MCF 10A (cell line): ENCODE data around the gene PHF20. TPM values are rescaled to one million over a fixed set of nuclear protein-coding genes. Genes with fewer than 3 reads are reported as not detected.
A peak's percentile ranks its signal among the peaks of the same experiment; 100 is the strongest.

Experiments
- BruUV-seq: library from RNA; stranded (reverse); fragments of 400-500 nt; replicated peaks from 2 replicates; lab custom pipeline; 2021; lab: Mats Ljungman, UMichigan
- CTCF ChIA-PET: fragments of 300-600 bp; sonication (Branson Sonifier 250); formaldehyde crosslinking; extraction: SDS; loops from one replicate; lab custom pipeline; 2021; ENCODE audit warnings: antibody characterized with exemption, inconsistent platforms; lab: Yijun Ruan, JAX
- POLR2A ChIA-PET: fragments of 300-600, 350-650 bp; sonication (Branson Sonifier 250); formaldehyde crosslinking; extraction: SDS; loops from one replicate; lab custom pipeline; 2020; ENCODE audit warnings: antibody characterized with exemption, inconsistent platforms; lab: Yijun Ruan, JAX
- DNase-seq: peaks from one replicate; pipeline ENCODE4 v3.0.0-alpha.2; 2018; ENCODE audit not compliant: unreplicated experiment
- H3K27ac Mint-ChIP-seq: one replicate; pipeline ENCODE4 v1.8.0; 2022; ENCODE audit warnings: mild to moderate bottlenecking, low read depth, mixed read lengths; ENCODE audit not compliant: unreplicated experiment
- H3K27me3 Mint-ChIP-seq: one replicate; pipeline ENCODE4 v1.8.0; 2022; ENCODE audit warnings: mixed read lengths; ENCODE audit not compliant: insufficient read depth, unreplicated experiment
- H3K36me3 Mint-ChIP-seq: one replicate; pipeline ENCODE4 v1.8.0; 2022; ENCODE audit warnings: mild to moderate bottlenecking, moderate library complexity, mixed read lengths; ENCODE audit not compliant: insufficient read depth, unreplicated experiment
- H3K4me1 Mint-ChIP-seq: one replicate; pipeline ENCODE4 v1.8.0; 2022; ENCODE audit warnings: mixed read lengths; ENCODE audit not compliant: insufficient read depth, unreplicated experiment
- H3K4me3 Mint-ChIP-seq: one replicate; pipeline ENCODE4 v1.8.0; 2022; ENCODE audit warnings: mild to moderate bottlenecking, moderate library complexity, mixed read lengths; ENCODE audit not compliant: unreplicated experiment
- H3K9me3 Mint-ChIP-seq: one replicate; pipeline ENCODE4 v1.8.0; 2022; ENCODE audit warnings: mixed read lengths; ENCODE audit not compliant: unreplicated experiment
- CTCF ChIP-seq: fragments of 200-600 bp; IDR thresholded peaks from one replicate; pipeline ENCODE4 v1.8.0; 2022; ENCODE audit warnings: antibody characterized with exemption, mild to moderate bottlenecking; ENCODE audit not compliant: unreplicated experiment
- intact Hi-C: fragments of 100-400 bp; cut with micrococcal nuclease; formaldehyde crosslinking; loops from 2 replicates; pipeline ENCODE4 v1.14.1; 2022
- total RNA-seq: library from RNA; stranded (reverse); gene quantifications from 2 replicates; pipeline ENCODE4 v1.2.3, GENCODE V29; 2022

Gene PHF20
- total RNA-seq, 1 experiment from 2014 or later: 74.7 TPM

- H3K27me3 Mint-ChIP-seq: no peaks in the 10 kb centered on the region
- no peak overlapping the region for H3K4me3 Mint-ChIP-seq
- no peaks in the 10 kb centered on the region for H3K9me3 Mint-ChIP-seq
- DNase-seq: no peak
- H3K27ac Mint-ChIP-seq: no peak overlapping the region
- no TSS peak for BruUV-seq
- ChIA-PET POLR2A (interaction anchor here (0.8 to 1.9 kb wide), 2 partner anchors 15 to 24 kb away, joined by 3 to 5 read pairs; partner anchors contain the start of gene PHF20), CTCF (interaction anchor here (0.6 kb wide), 1 partner anchor 101 kb away, joined by 3 read pairs; no protein-coding TSS in a partner anchor)
- intact Hi-C loops: no loop called here
- peaks cover 9% of the 10 kb centered on the region for H3K4me1 Mint-ChIP-seq
- TF ChIP-seq CTCF: no peak
- peaks cover 62% of the 10 kb centered on the region for H3K36me3 Mint-ChIP-seq
Observed at GRCh38 chr20:35796571-35796970, 24.8 kb downstream of the PHF20 start.

GRCh38 chr20:35801865-35802264 is 30.1 kb downstream of the PHF20 start:
- no peak for DNase-seq
- Mint-ChIP-seq H3K27me3 (no peaks in the 10 kb centered on the region), H3K4me3 (no peak overlapping the region), H3K9me3 (no peaks in the 10 kb centered on the region), H3K4me1 (no peaks in the 10 kb centered on the region), H3K27ac (no peak overlapping the region), H3K36me3 (peaks cover 61% of the 10 kb centered on the region)
- TSS peak; percentile 46 for BruUV-seq
- intact Hi-C loops: no loop called here
- ChIA-PET CTCF (no interaction called here), POLR2A (interaction anchor here (0.7 to 1.5 kb wide), 6 partner anchors 10 to 1773 kb away, joined by 3 to 6 read pairs (median 3); partner anchors contain the start of gene RBM39)
- no peak for TF ChIP-seq CTCF

GRCh38 chr20:35806075-35806474 is 34.3 kb downstream of the PHF20 start:
- Mint-ChIP-seq H3K27me3 (no peaks in the 10 kb centered on the region), H3K27ac (no peak overlapping the region), H3K36me3 (peaks cover 61% of the 10 kb centered on the region), H3K4me1 (no peaks in the 10 kb centered on the region), H3K4me3 (no peak overlapping the region), H3K9me3 (no peaks in the 10 kb centered on the region)
- no peak for TF ChIP-seq CTCF
- CTCF ChIA-PET: interaction anchor here (0.7 kb wide), 1 partner anchor 279 kb away, joined by 3 read pairs; no protein-coding TSS in a partner anchor
- POLR2A ChIA-PET: interaction anchor here (0.6 to 1.3 kb wide), 2 partner anchors 64 to 841 kb away, joined by 3 read pairs; partner anchors contain the start of gene RBM39
- intact Hi-C loops: no loop called here
- DNase-seq: no peak
- BruUV-seq: no TSS peak

- H3K27ac Mint-ChIP-seq: peak overlapping the region; percentile 4
- H3K4me1 Mint-ChIP-seq: no peaks in the 10 kb centered on the region
- CTCF ChIA-PET: no interaction called here
- H3K9me3 Mint-ChIP-seq: no peaks in the 10 kb centered on the region
- H3K27me3 Mint-ChIP-seq: no peaks in the 10 kb centered on the region
- intact Hi-C loops: no loop called here
- no peak overlapping the region for H3K4me3 Mint-ChIP-seq
- BruUV-seq: no TSS peak
- TF ChIP-seq CTCF: no peak
- H3K36me3 Mint-ChIP-seq: peaks cover 46% of the 10 kb centered on the region
- DNase-seq: no peak
- POLR2A ChIA-PET: no interaction called here
Observed at GRCh38 chr20:35807877-35808276, 36.1 kb downstream of the PHF20 start.
